H1 (cell line): ENCODE measurements around the gene LY6G5B. TPM values are rescaled to one million over a fixed set of nuclear protein-coding genes. Genes with fewer than 3 reads are reported as not detected.

Experiments
- CTCF ChIA-PET: fragments of 300-600 bp; sonication (Branson Sonifier 250); formaldehyde crosslinking; loops from one replicate; lab custom pipeline; 2021; ENCODE audit not compliant: partially characterized antibody; lab: Charles Lee
- POLR2A ChIA-PET: fragments of 300-600 bp; sonication (Branson Sonifier 250); formaldehyde crosslinking; loops from one replicate; lab custom pipeline; 2021; ENCODE audit warnings: inconsistent platforms; ENCODE audit not compliant: partially characterized antibody; lab: Charles Lee
- DNase-seq, 2 experiments: peaks; one replicate each; pipeline versions ENCODE4 v3.0.0 to v3.0.0-alpha.2; 2010 to 2022; ENCODE audit warnings: low spot score in 2 of 2, low read depth in 1 of 2, mixed read lengths in 1 of 2
- FAIRE-seq: peaks from 2 replicates; lab custom pipeline; 2011; peaks lifted over from hg19 to GRCh38; lab: Jason Lieb, UNC
- H2AFZ ChIP-seq: 2 replicates; pipeline ENCODE4 v1.8.1; 2012; ENCODE audit warnings: low read length, inconsistent platforms
- H2AK5ac ChIP-seq: 2 replicates; pipeline ENCODE4 v1.6.1; 2013; ENCODE audit warnings: low read depth, low read length
- H2BK120ac ChIP-seq: replicated peaks from 2 replicates; pipeline ENCODE3; 2013; ENCODE audit warnings: low read depth, low read length, inconsistent platforms
- H2BK12ac ChIP-seq: 2 replicates; pipeline ENCODE4 v1.6.1; 2013; ENCODE audit warnings: low read depth, low read length
- H2BK15ac ChIP-seq: 2 replicates; pipeline ENCODE4 v1.6.1; 2013; ENCODE audit warnings: low read length
- H2BK20ac ChIP-seq: 2 replicates; pipeline ENCODE4 v1.6.1; 2013; ENCODE audit warnings: low read length
- H2BK5ac ChIP-seq: 2 replicates; pipeline ENCODE4 v1.6.1; 2013; ENCODE audit warnings: low read depth, low read length
- H3K14ac ChIP-seq: 2 replicates; pipeline ENCODE4 v1.6.1; 2013; ENCODE audit warnings: inconsistent platforms; ENCODE audit not compliant: insufficient read length
- H3K18ac ChIP-seq: 2 replicates; pipeline ENCODE4 v1.6.1; 2013; ENCODE audit warnings: low read length; ENCODE audit errors: extremely low read depth
- H3K23ac ChIP-seq: 2 replicates; pipeline ENCODE4 v1.6.1; 2013; ENCODE audit warnings: inconsistent platforms; ENCODE audit not compliant: insufficient read length
- H3K23me2 ChIP-seq: 2 replicates; pipeline ENCODE4 v1.6.1; 2013; ENCODE audit warnings: low read depth, low read length
- H3K27ac ChIP-seq: 2 replicates; pipeline ENCODE4 v1.6.1; 2011; ENCODE audit warnings: low read depth, low read length, inconsistent platforms
- H3K27me3 ChIP-seq, 4 experiments: replicated peaks in 1 of 4; 1 replicate in 1 of 4; 2 replicates in 3 of 4; pipeline versions ENCODE4 v1.6.1 to v1.8.1; 2011 to 2013; ENCODE audit warnings: low read length in 3 of 4, mild to moderate bottlenecking in 3 of 4, inconsistent platforms in 2 of 4, mixed read lengths in 2 of 4, moderate library complexity in 1 of 4; ENCODE audit not compliant: control insufficient read depth in 3 of 4, insufficient read depth in 3 of 4; ENCODE audit errors: extremely low read depth in 1 of 4
- H3K36me3 ChIP-seq, 4 experiments: 2 replicates each; pipeline versions ENCODE4 v1.6.1 to v1.8.1; 2011 to 2013; ENCODE audit warnings: mild to moderate bottlenecking in 4 of 4, low read length in 3 of 4, moderate library complexity in 2 of 4, control low read depth in 1 of 4, inconsistent platforms in 1 of 4; ENCODE audit not compliant: insufficient read depth in 4 of 4, control insufficient read depth in 2 of 4
- H3K4ac ChIP-seq: replicated peaks from 2 replicates; pipeline ENCODE3; 2013; ENCODE audit warnings: low read length, low read depth, mixed read lengths, inconsistent platforms; ENCODE audit not compliant: insufficient read length
- H3K4me1 ChIP-seq, 4 experiments: replicated peaks in 1 of 4; 1 replicate in 1 of 4; 2 replicates in 3 of 4; pipeline versions ENCODE4 v1.6.1 to v1.8.1; 2011 to 2013; ENCODE audit warnings: low read length in 3 of 4, inconsistent platforms in 2 of 4, mixed read lengths in 1 of 4; ENCODE audit not compliant: insufficient read depth in 4 of 4, control insufficient read depth in 3 of 4
- H3K4me2 ChIP-seq, 2 experiments: 2 replicates each; pipeline versions ENCODE4 v1.6.1 to v1.8.1; 2011 to 2013; ENCODE audit warnings: low read depth in 2 of 2, low read length in 2 of 2, control low read depth in 1 of 2, inconsistent platforms in 1 of 2, mild to moderate bottlenecking in 1 of 2; ENCODE audit not compliant: insufficient read depth in 1 of 2
- H3K4me3 ChIP-seq, 4 experiments: fragments of 200-600, 300-600 bp in 1 of 4; sonication (generic), shearing (Covaris generic), sonication (Bioruptor Twin) in 1 of 4; 2 replicates each; pipeline versions ENCODE4 v1.5.1 to v1.8.1; 2011 to 2016; ENCODE audit warnings: low read length in 4 of 4, low read depth in 3 of 4, control low read depth in 2 of 4, inconsistent platforms in 2 of 4, mild to moderate bottlenecking in 2 of 4, mixed read lengths in 1 of 4, moderate library complexity in 1 of 4; ENCODE audit not compliant: insufficient read depth in 2 of 4; ENCODE audit errors: extremely low read depth in 1 of 4
- H3K56ac ChIP-seq: replicated peaks from 2 replicates; pipeline ENCODE3; 2013; ENCODE audit warnings: low read depth, mild to moderate bottlenecking, mixed read lengths, low read length, inconsistent platforms; ENCODE audit not compliant: insufficient read length
- H3K79me1 ChIP-seq: 2 replicates; pipeline ENCODE4 v1.6.1; 2013; ENCODE audit warnings: low read depth, low read length, control low read depth
- H3K79me2 ChIP-seq, 2 experiments: 2 replicates each; pipeline versions ENCODE4 v1.6.1 to v1.8.1; 2012 to 2013; ENCODE audit warnings: low read length in 2 of 2, mild to moderate bottlenecking in 2 of 2, inconsistent platforms in 1 of 2; ENCODE audit not compliant: insufficient read depth in 2 of 2, control insufficient read depth in 1 of 2
- H3K9ac ChIP-seq, 4 experiments: replicated peaks in 1 of 4; 1 replicate in 1 of 4; 2 replicates in 3 of 4; pipeline versions ENCODE4 v1.6.1 to v1.8.1; 2011 to 2013; ENCODE audit warnings: low read depth in 3 of 4, low read length in 3 of 4, control low read depth in 2 of 4, mild to moderate bottlenecking in 2 of 4, moderate library complexity in 2 of 4, inconsistent platforms in 1 of 4; ENCODE audit errors: extremely low read depth in 1 of 4
- H3K9me3 ChIP-seq, 2 experiments: 2 replicates each; pipeline versions ENCODE4 v1.6.1 to v1.8.1; 2012 to 2013; ENCODE audit warnings: mild to moderate bottlenecking in 2 of 2, moderate library complexity in 2 of 2, control low read depth in 1 of 2, inconsistent platforms in 1 of 2, low read depth in 1 of 2, low read length in 1 of 2, mixed read lengths in 1 of 2; ENCODE audit not compliant: insufficient read depth in 2 of 2
- H4K20me1 ChIP-seq, 2 experiments: replicated peaks in 1 of 2; 2 replicates each; pipeline versions ENCODE3 to v1.8.1; 2011 to 2013; ENCODE audit warnings: inconsistent platforms in 2 of 2, low read length in 2 of 2, mild to moderate bottlenecking in 1 of 2; ENCODE audit not compliant: insufficient read depth in 2 of 2, control insufficient read depth in 1 of 2
- H4K5ac ChIP-seq: 2 replicates; pipeline ENCODE4 v1.6.1; 2013; ENCODE audit warnings: low read length, low read depth, mixed read lengths, inconsistent platforms; ENCODE audit not compliant: insufficient read length
- H4K8ac ChIP-seq: 2 replicates; pipeline ENCODE4 v1.8.0; 2013; ENCODE audit warnings: mild to moderate bottlenecking, moderate library complexity, low read length, inconsistent platforms; ENCODE audit not compliant: insufficient read depth; ENCODE audit errors: extremely low read depth
- H4K91ac ChIP-seq: replicated peaks from 2 replicates; pipeline ENCODE3; 2013; ENCODE audit warnings: low read length, mixed read lengths, inconsistent platforms; ENCODE audit not compliant: insufficient read length
- ASH2L ChIP-seq: fragments of 200-600, 300-600 bp; sonication (generic); IDR thresholded peaks from one replicate; pipeline ENCODE4 v1.7.1; 2017; ENCODE audit warnings: low read length
- BACH1 ChIP-seq: IDR thresholded peaks from 2 replicates; pipeline ENCODE4 v1.6.1; 2012; ENCODE audit warnings: low read length, improper control_type of control experiment
- BCL11A ChIP-seq, 2 experiments: IDR thresholded peaks; one replicate each; pipeline ENCODE4 v1.6.1; 2011; ENCODE audit warnings: low read depth in 2 of 2, low read length in 2 of 2, mild to moderate bottlenecking in 2 of 2
- CTBP2 ChIP-seq: IDR thresholded peaks from 2 replicates; pipeline ENCODE4 v1.7.0; 2011; ENCODE audit warnings: borderline replicate concordance, mild to moderate bottlenecking, moderate library complexity, mixed read lengths, low read length; ENCODE audit not compliant: insufficient read depth, insufficient read length
- EGR1 ChIP-seq: IDR thresholded peaks from 2 replicates; pipeline ENCODE4 v1.6.1; 2011; ENCODE audit warnings: low read depth, low read length, borderline replicate concordance
- HDAC6 ChIP-seq: IDR thresholded peaks from one replicate; pipeline ENCODE4 v1.7.1; 2012; ENCODE audit warnings: low read depth, mild to moderate bottlenecking, inconsistent platforms, low read length, moderate library complexity
- KDM5A ChIP-seq: fragments of 200-600 bp; IDR thresholded peaks from 2 replicates; pipeline ENCODE4 v1.7.1; 2012; ENCODE audit warnings: mild to moderate bottlenecking, low read length, inconsistent platforms, mixed read lengths
- NRF1 ChIP-seq: IDR thresholded peaks from 2 replicates; pipeline ENCODE4 v1.6.1; 2011; ENCODE audit warnings: mild to moderate bottlenecking, low read depth, low read length, improper control_type of control experiment
- PHF8 ChIP-seq: fragments of 200-600 bp; sonication (generic); conservative IDR thresholded peaks from 2 replicates; pipeline ENCODE4 v1.7.1; 2012; ENCODE audit warnings: low read depth, mild to moderate bottlenecking, inconsistent platforms, low read length, moderate library complexity
- RXRA ChIP-seq: IDR thresholded peaks from 2 replicates; pipeline ENCODE4 v1.6.1; 2011; ENCODE audit warnings: low read depth, mild to moderate bottlenecking, low read length, moderate library complexity; ENCODE audit not compliant: insufficient read depth
- SIRT6 ChIP-seq: IDR thresholded peaks from one replicate; pipeline ENCODE4 v1.7.1; 2012; ENCODE audit warnings: low read length, inconsistent platforms
- SP4 ChIP-seq: IDR thresholded peaks from 2 replicates; pipeline ENCODE4 v1.6.1; 2012; ENCODE audit warnings: low read length, inconsistent platforms
- TAF7 ChIP-seq: optimal IDR thresholded peaks from 2 replicates; pipeline ENCODE3; 2011; ENCODE audit warnings: low read depth, mild to moderate bottlenecking, inconsistent platforms, low read length, moderate library complexity, borderline replicate concordance
- TBP ChIP-seq: IDR thresholded peaks from 2 replicates; pipeline ENCODE4 v1.6.1; 2011; ENCODE audit warnings: low read depth, low read length, improper control_type of control experiment
- ZNF274 ChIP-seq: IDR thresholded peaks from 2 replicates; pipeline ENCODE4 v1.7.0; 2012; ENCODE audit warnings: low read length, borderline replicate concordance; ENCODE audit errors: extremely low read depth
- WGBS, 2 experiments: shearing (Covaris generic) in 1 of 2; methylation state at CpG; one replicate each; pipeline versions ENCODE4 v1.1.6 to v1.1.7; 2013 to 2015; ENCODE audit warnings: low lambda C conversion rate in 2 of 2, mixed read lengths in 2 of 2, inconsistent platforms in 1 of 2, low coverage in 1 of 2, missing lambda C conversion rate in 1 of 2; ENCODE audit not compliant: insufficient replicate concordance in 2 of 2, insufficient coverage in 1 of 2, insufficient read length in 1 of 2; ENCODE audit errors: extremely low coverage in 1 of 2, missing lambda C conversion rate in 1 of 2; 5-methylcytosine and 5-hydroxymethylcytosine counted together
- polyA plus RNA-seq, 7 experiments: library from polyadenylated mRNA; depleted of rRNA in 3 of 7; stranded (reverse) in 5 of 7; unstranded in 2 of 7; fragments of >200 nt in 5 of 7; fragments of 200-250 nt in 2 of 7; gene quantifications; 1 replicate in 5 of 7; 2 replicates in 1 of 7; 4 replicates in 1 of 7; pipeline versions ENCODE4 v1.2.1 to v1.2.3, GENCODE V29; 2011 to 2013; ENCODE audit warnings: missing spikeins in 2 of 7, mixed read lengths in 2 of 7
- total RNA-seq: library from RNA; stranded (reverse); fragmentation: NEBNext Ultra II Directional; extraction: Animal tissue kit (Norgen Biotek cat#: 25700); gene quantifications from 2 replicates; pipeline ENCODE4 v1.2.1, GENCODE V29; 2021

The LY6G5B gene
- total and polyA plus RNA-seq, 2 of the 8 experiments (the other 6 are each of a cell fraction or from before 2014, with no cell fraction given) = 10.6 to 12.6 TPM

DNA sequence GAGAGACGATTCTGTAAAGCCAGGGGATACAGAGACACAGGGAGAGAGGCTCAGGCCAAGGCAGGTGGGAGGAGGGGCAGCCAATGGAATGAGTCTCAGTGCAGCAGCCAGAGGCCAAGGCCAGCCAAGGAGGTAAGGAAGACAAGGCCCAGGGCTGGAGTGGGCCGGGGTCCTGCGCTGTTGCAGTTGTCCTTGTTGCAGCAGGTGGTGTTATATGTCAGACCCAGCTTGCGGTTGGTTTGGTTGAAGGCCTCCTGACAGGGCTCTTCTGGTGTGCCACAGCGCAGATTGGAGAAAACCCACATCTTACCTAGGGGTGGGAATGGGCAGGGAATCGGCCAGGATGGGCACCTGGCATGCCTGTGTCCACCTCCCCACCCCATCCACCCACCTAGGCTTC lies 49.2 kb downstream of the LY6G5B start:
- ChIA-PET CTCF (interaction anchor here (0.5 to 3.7 kb wide), 5 partner anchors 11 to 233 kb away, joined by 3 to 18 read pairs (median 4); no protein-coding TSS in a partner anchor), POLR2A (interaction anchor here (0.9 to 3.5 kb wide), 4 partner anchors 10 to 77 kb away, joined by 3 to 10 read pairs (median 4); partner anchors contain the start of genes DDAH2 and MSH5)
- H3K14ac ChIP-seq = no peak overlapping the region
- H2BK15ac ChIP-seq = 0 out of 2 replicates have a peak overlapping the region, but pooled peaks have one; percentile 53
- no peaks in the 10 kb centered on the region for H3K27me3 ChIP-seq
- no peak overlapping the region for H3K18ac ChIP-seq
- no peak overlapping the region for H3K56ac ChIP-seq
- no peak overlapping the region for H2BK120ac ChIP-seq
- no peak overlapping the region for H3K27ac ChIP-seq
- no peaks in the 10 kb centered on the region for H3K36me3 ChIP-seq
- FAIRE-seq (no peak), DNase-seq (no peak)
- H3K79me1 ChIP-seq = no peaks in the 10 kb centered on the region
- peak overlapping the region; percentile 52 for H2BK20ac ChIP-seq
- H3K4ac ChIP-seq = no peak overlapping the region
- no peaks in the 10 kb centered on the region for H3K79me2 ChIP-seq
- H3K4me3 ChIP-seq = no peak overlapping the region
- no peak overlapping the region for H2AK5ac ChIP-seq
- 0 out of 2 replicates have a peak overlapping the region, but pooled peaks have one; percentile 56 for H2AFZ ChIP-seq
- H2BK12ac ChIP-seq = no peak overlapping the region; the same call in 1 of the 2 replicates
- no peaks in the 10 kb centered on the region for H4K20me1 ChIP-seq
- no peak overlapping the region for H4K5ac ChIP-seq
- no peaks in the 10 kb centered on the region for H3K23me2 ChIP-seq
- H3K9me3 ChIP-seq = no peaks in the 10 kb centered on the region
- peak overlapping the region; percentile 0 for H4K91ac ChIP-seq
- no peak overlapping the region for H4K8ac ChIP-seq
- no peak overlapping the region for H3K9ac ChIP-seq
- no peak overlapping the region for H3K23ac ChIP-seq
- WGBS, 2 experiments = 96% methylated on average over 6 of the region's 6 CpGs; no CpG with 5 or more reads in 1 of the 2 experiments
- H2BK5ac ChIP-seq = 0 out of 2 replicates have a peak overlapping the region, but pooled peaks have one; percentile 11
- H3K4me1 ChIP-seq = peaks cover 8 to 26% (median 23%) of the 10 kb centered on the region in 4 experiments
- H3K4me2 ChIP-seq = peak overlapping the region in 1 of 2 experiments; percentile 45; a peak in 1 of 4 replicates
- TF ChIP-seq KDM5A (no peak), SP4 (no peak), BACH1 (no peak), ZNF274 (no peak), BCL11A (IDR thresholded peaks at IDR 0.05; ENCODE audit: low read depth in 2 of 2, low read length in 2 of 2) (no peak), TAF7 (no peak), PHF8 (no peak), CTBP2 (no peak), RXRA (no peak), SIRT6 (no peak), EGR1 (no peak), TBP (no peak), NRF1 (no peak), ASH2L (no peak), HDAC6 (no peak)
